GM18868 (cell line): Measurements from ENCODE around the gene DGUOK.

Source experiments
- ATAC-seq: cut with Tn5 transposase; IDR thresholded peaks from one replicate; pipeline ENCODE4 v1.9.1; 2021; ENCODE audit warnings: mild to moderate bottlenecking, moderate library complexity; ENCODE audit not compliant: unreplicated experiment

Gene DGUOK

GRCh38 chr2:73994178-73994831, 67.6 kb downstream of the DGUOK start:
- ATAC-seq = no peak

GRCh38 chr2:73995810-73996209, 69.1 kb downstream of the DGUOK start:
- ATAC-seq = no peak

GRCh38 chr2:73997813-73998212, 71.1 kb downstream of the DGUOK start:
- ATAC-seq = no peak

GRCh38 chr2:73998451-73998850, 71.8 kb downstream of the DGUOK start:
- ATAC-seq = no peak

- no peak for ATAC-seq
Observed at GRCh38 chr2:73998933-73999332, 72.3 kb downstream of the DGUOK start.

GRCh38 chr2:73999881-74000597, 73.4 kb downstream of the DGUOK start:
- no peak for ATAC-seq

GRCh38 chr2:74000666-74001065, 74.0 kb downstream of the DGUOK start:
- ATAC-seq = no peak

GRCh38 chr2:74001121-74001520, 74.4 kb downstream of the DGUOK start:
- no peak for ATAC-seq

- peak; percentile 51 for ATAC-seq
Observed at GRCh38 chr2:74001781-74002504, 75.3 kb downstream of the DGUOK start.

GRCh38 chr2:74002505-74003421, 76.1 kb downstream of the DGUOK start:
- peak; percentile 85 for ATAC-seq

GRCh38 chr2:74003494-74004211, 77.0 kb downstream of the DGUOK start:
- no peak for ATAC-seq

GRCh38 chr2:74004212-74005182, 77.8 kb downstream of the DGUOK start:
- no peak for ATAC-seq

GRCh38 chr2:74005786-74006185, 79.1 kb downstream of the DGUOK start:
- ATAC-seq = no peak

GRCh38 chr2:74006459-74006858, 79.8 kb downstream of the DGUOK start:
- ATAC-seq = no peak

- no peak for ATAC-seq
Observed at GRCh38 chr2:74007121-74007520, 80.4 kb downstream of the DGUOK start.

- ATAC-seq = no peak
Observed at GRCh38 chr2:74007711-74008110, 81.0 kb downstream of the DGUOK start.
